ENCODE data around the gene DNAJC10.
"Not testable (repeated sequence)": the region's sequence is repeated elsewhere in the genome, so short reads cannot be mapped to it uniquely, and the experiment has no call there.

DNAJC10 gene

GRCh38 chr2:182717816-182718215 lies 1.8 kb downstream of the DNAJC10 start:
- no peak for TF ChIP-seq CTCF (IDR thresholded peaks at IDR 0.05; ENCODE audit: control insufficient read depth, insufficient read depth, low read depth, low read length, missing control alignments)

GRCh38 chr2:182718459-182718858 lies 2.4 kb downstream of the DNAJC10 start:
- no peak overlapping the region for H3K4me3 ChIP-seq (ENCODE audit: control insufficient read depth, low read depth, low read length)
- TF ChIP-seq CTCF (IDR thresholded peaks at IDR 0.05; ENCODE audit: control insufficient read depth, insufficient read depth, low read depth, low read length, missing control alignments), result no peak
- no peak for DNase-seq (ENCODE audit: low read depth)

More at GRCh38 chr2:182717816-182718215, 1.8 kb downstream of the DNAJC10 start:
- no peak for DNase-seq (ENCODE audit: low read depth)
- no peak overlapping the region for H3K4me3 ChIP-seq (ENCODE audit: control insufficient read depth, low read depth, low read length)

GRCh38 chr2:182719116-182719515 lies 3.1 kb downstream of the DNAJC10 start:
- not testable (repeated sequence) for DNase-seq (ENCODE audit: low read depth); H3K4me3 ChIP-seq (ENCODE audit: control insufficient read depth, low read depth, low read length)

GRCh38 chr2:182724656-182725055 lies 8.6 kb downstream of the DNAJC10 start:
- no peak for TF ChIP-seq CTCF (IDR thresholded peaks at IDR 0.05; ENCODE audit: control insufficient read depth, insufficient read depth, low read depth, low read length, missing control alignments)
- no peak for DNase-seq (ENCODE audit: low read depth)
- H3K4me3 ChIP-seq (ENCODE audit: control insufficient read depth, low read depth, low read length), result no peak overlapping the region

GRCh38 chr2:182726473-182726872 lies 10.4 kb downstream of the DNAJC10 start:
- no peak for DNase-seq (ENCODE audit: low read depth)
- H3K4me3 ChIP-seq (ENCODE audit: control insufficient read depth, low read depth, low read length), result no peak overlapping the region
- TF ChIP-seq CTCF (IDR thresholded peaks at IDR 0.05; ENCODE audit: control insufficient read depth, insufficient read depth, low read depth, low read length, missing control alignments), result no peak

- no peak for DNase-seq (ENCODE audit: low read depth)
- no peak overlapping the region for H3K4me3 ChIP-seq (ENCODE audit: control insufficient read depth, low read depth, low read length)
- no peak for TF ChIP-seq CTCF (IDR thresholded peaks at IDR 0.05; ENCODE audit: control insufficient read depth, insufficient read depth, low read depth, low read length, missing control alignments)
Observed at GRCh38 chr2:182728014-182728413, 12.0 kb downstream of the DNAJC10 start.

GRCh38 chr2:182729710-182730339 lies 13.8 kb downstream of the DNAJC10 start:
- no peak for DNase-seq (ENCODE audit: low read depth)
- no peak for TF ChIP-seq CTCF (IDR thresholded peaks at IDR 0.05; ENCODE audit: control insufficient read depth, insufficient read depth, low read depth, low read length, missing control alignments)
- H3K4me3 ChIP-seq (ENCODE audit: control insufficient read depth, low read depth, low read length), result no peak overlapping the region

Measured in AG09309 (cell line).